Measurements from ENCODE around the gene PIM1.

The PIM1 gene

DNA sequence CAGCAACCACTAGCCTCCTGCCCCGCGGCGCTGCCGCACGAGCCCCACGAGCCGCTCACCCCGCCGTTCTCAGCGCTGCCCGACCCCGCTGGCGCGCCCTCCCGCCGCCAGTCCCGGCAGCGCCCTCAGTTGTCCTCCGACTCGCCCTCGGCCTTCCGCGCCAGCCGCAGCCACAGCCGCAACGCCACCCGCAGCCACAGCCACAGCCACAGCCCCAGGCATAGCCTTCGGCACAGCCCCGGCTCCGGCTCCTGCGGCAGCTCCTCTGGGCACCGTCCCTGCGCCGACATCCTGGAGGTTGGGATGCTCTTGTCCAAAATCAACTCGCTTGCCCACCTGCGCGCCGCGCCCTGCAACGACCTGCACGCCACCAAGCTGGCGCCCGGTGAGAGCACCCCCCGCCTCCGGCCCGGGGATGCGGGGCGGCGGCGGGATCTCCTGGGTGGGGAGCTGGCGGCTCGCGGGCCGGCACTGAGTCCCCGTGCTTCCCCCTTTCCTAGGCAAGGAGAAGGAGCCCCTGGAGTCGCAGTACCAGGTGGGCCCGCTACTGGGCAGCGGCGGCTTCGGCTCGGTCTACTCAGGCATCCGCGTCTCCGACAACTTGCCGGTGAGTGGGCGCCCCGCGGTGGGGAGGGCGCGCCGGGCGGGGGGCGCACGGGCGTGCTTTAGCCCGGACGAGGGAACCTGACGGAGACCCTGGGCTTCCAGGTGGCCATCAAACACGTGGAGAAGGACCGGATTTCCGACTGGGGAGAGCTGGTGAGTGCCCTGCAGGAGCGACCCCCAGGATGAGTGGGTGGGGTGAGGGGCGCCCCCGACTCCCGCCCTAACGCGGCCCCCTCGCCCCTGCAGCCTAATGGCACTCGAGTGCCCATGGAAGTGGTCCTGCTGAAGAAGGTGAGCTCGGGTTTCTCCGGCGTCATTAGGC is 585 bp downstream of the PIM1 start:
- in situ Hi-C loops (cut with HindIII; ENCODE audit: low pct_unique_long_range_greater_than_20kb, low sequenced_read_pairs), result no loop called here
- no peak for TF ChIP-seq JUND (IDR thresholded peaks at IDR 0.05; ENCODE audit: low read depth)
- DNase-seq (ENCODE audit: low read depth in 1 of 2, low spot score in 1 of 2), result peak in 1 of 2 experiments; percentile 20

DNA sequence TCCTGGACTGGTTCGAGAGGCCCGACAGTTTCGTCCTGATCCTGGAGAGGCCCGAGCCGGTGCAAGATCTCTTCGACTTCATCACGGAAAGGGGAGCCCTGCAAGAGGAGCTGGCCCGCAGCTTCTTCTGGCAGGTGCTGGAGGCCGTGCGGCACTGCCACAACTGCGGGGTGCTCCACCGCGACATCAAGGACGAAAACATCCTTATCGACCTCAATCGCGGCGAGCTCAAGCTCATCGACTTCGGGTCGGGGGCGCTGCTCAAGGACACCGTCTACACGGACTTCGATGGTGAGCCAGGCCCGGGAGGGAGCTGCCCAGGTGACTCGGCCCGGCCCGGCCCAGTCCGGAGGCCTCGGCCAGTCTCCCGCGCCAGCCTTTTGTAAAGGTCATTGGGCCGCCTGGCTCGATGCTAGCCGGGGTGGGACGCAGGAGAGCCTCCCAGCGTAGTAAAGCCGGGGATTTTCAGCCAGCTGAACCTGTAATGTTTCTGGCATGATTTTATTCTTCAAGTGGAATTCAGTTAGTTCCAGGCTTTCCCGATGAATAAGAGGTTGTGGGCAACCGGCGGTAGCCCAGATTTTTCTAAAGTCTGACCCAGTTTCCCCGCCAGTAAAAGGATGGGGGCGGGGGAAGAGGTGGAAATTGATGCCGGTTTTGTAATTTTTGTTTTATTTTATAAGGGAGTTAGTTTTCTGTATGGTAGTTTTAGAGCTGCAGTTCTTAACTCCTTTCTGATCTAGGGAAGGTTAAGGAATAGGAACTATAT is 1.4 kb downstream of the PIM1 start:
- no peak for DNase-seq (ENCODE audit: low read depth in 1 of 2, low spot score in 1 of 2)
- in situ Hi-C loops (cut with HindIII; ENCODE audit: low pct_unique_long_range_greater_than_20kb, low sequenced_read_pairs), result no loop called here
- no peak for TF ChIP-seq JUND (IDR thresholded peaks at IDR 0.05; ENCODE audit: low read depth)

DNA sequence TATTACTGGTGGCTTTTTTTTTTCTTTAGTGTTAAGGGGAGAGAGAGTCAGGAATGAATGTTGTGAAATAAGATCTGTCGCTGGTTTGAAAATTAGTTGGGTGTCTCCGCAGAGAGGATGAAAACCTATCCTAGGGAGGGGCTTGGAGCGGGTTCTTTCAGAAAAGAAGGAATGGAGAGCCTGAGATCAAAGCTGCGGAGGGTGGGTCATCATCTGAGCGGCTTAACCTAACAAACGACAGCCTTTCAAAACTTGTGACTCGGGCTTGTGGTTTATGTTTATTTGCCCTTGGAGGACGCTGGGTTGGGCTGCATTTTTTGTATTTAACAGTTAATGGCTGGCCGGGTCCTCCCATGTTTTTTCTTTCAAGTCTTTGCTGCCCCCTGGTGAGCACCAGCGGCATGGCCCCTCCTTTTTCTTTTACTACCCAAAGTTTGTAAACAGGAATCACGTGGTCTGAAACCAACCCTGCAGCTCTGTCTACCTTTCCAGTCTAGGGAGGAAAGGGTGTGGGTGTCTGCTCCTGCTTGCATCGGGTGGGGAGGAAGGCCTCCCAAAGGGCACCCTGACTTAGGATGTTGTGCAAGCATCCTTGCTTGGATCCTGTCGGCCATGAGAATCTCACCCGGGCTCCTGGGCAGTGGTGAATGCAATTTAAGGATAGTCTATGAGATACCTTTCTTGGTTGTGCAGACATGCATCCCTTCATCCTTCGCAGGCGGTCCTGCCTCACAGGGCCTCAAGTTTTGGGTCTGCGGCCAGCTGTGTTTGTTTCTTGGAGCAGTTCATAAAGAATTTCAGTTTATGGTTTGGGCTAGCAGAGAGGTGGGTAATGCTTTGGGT is 2.2 kb downstream of the PIM1 start:
- in situ Hi-C loops (cut with HindIII; ENCODE audit: low pct_unique_long_range_greater_than_20kb, low sequenced_read_pairs), result no loop called here
- TF ChIP-seq JUND (IDR thresholded peaks at IDR 0.05; ENCODE audit: low read depth), result no peak
- DNase-seq (ENCODE audit: low read depth in 1 of 2, low spot score in 1 of 2), result peak; percentile 93 to 94

DNA sequence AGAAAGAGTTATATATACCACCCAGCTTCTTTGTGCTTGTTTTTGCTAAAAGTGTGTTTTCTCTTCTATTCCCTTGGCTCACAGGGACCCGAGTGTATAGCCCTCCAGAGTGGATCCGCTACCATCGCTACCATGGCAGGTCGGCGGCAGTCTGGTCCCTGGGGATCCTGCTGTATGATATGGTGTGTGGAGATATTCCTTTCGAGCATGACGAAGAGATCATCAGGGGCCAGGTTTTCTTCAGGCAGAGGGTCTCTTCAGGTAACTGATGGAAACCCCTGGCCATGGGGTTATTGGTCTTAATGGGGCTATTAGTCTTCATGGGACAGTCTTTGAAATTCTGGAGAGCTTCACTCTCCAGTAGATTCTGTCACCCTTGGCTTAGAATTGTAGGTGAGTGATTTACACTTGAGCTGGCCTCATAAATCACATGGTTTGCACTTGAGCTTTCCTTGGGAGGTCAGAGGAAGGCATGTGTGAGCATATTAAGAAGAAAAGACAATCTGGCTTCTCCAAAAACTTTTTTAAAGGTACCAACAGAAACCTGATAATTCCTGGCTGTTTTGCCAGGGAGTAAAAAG is 3.0 kb downstream of the PIM1 start:
- TF ChIP-seq JUND (IDR thresholded peaks at IDR 0.05; ENCODE audit: low read depth), result no peak
- DNase-seq (ENCODE audit: low read depth in 1 of 2, low spot score in 1 of 2), result no peak
- in situ Hi-C loops (cut with HindIII; ENCODE audit: low pct_unique_long_range_greater_than_20kb, low sequenced_read_pairs), result no loop called here

DNA sequence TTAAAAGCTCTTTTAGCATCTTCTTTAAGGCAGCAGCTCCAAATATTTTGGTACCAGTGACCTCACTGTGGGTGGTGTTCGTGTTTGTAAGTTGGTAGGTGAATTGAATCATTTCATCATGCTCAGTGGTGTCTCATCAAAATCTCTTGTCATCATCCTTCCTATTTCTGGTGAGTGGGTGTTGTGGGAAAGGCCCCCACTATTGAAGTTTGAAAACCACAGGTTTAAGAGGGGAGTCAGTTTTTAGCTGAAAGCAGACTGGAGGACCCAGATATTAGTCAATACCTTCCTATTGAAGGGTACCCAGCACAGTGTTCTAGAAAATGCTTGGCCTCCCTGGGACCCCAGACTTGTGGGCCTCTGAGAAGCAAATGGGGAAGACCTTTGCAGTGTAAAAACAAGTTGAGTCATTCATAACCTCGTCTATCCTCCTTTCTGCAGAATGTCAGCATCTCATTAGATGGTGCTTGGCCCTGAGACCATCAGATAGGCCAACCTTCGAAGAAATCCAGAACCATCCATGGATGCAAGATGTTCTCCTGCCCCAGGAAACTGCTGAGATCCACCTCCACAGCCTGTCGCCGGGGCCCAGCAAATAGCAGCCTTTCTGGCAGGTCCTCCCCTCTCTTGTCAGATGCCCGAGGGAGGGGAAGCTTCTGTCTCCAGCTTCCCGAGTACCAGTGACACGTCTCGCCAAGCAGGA is 3.7 kb downstream of the PIM1 start:
- no peak for DNase-seq (ENCODE audit: low read depth in 1 of 2, low spot score in 1 of 2)
- in situ Hi-C loops (cut with HindIII; ENCODE audit: low pct_unique_long_range_greater_than_20kb, low sequenced_read_pairs), result no loop called here

DNA sequence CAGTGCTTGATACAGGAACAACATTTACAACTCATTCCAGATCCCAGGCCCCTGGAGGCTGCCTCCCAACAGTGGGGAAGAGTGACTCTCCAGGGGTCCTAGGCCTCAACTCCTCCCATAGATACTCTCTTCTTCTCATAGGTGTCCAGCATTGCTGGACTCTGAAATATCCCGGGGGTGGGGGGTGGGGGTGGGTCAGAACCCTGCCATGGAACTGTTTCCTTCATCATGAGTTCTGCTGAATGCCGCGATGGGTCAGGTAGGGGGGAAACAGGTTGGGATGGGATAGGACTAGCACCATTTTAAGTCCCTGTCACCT is 4.2 kb downstream of the PIM1 start:
- in situ Hi-C loops (cut with HindIII; ENCODE audit: low pct_unique_long_range_greater_than_20kb, low sequenced_read_pairs), result no loop called here
- no peak for TF ChIP-seq JUND (IDR thresholded peaks at IDR 0.05; ENCODE audit: low read depth)
- DNase-seq (ENCODE audit: low read depth in 1 of 2, low spot score in 1 of 2), result no peak

More for the DNA sequence above, 3.7 kb downstream of the PIM1 start:
- no peak for TF ChIP-seq JUND (IDR thresholded peaks at IDR 0.05; ENCODE audit: low read depth)

DNA sequence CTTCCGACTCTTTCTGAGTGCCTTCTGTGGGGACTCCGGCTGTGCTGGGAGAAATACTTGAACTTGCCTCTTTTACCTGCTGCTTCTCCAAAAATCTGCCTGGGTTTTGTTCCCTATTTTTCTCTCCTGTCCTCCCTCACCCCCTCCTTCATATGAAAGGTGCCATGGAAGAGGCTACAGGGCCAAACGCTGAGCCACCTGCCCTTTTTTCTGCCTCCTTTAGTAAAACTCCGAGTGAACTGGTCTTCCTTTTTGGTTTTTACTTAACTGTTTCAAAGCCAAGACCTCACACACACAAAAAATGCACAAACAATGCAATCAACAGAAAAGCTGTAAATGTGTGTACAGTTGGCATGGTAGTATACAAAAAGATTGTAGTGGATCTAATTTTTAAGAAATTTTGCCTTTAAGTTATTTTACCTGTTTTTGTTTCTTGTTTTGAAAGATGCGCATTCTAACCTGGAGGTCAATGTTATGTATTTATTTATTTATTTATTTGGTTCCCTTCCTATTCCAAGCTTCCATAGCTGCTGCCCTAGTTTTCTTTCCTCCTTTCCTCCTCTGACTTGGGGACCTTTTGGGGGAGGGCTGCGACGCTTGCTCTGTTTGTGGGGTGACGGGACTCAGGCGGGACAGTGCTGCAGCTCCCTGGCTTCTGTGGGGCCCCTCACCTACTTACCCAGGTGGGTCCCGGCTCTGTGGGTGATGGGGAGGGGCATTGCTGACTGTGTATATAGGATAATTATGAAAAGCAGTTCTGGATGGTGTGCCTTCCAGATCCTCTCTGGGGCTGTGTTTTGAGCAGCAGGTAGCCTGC is 4.8 kb downstream of the PIM1 start:
- in situ Hi-C loops (cut with HindIII; ENCODE audit: low pct_unique_long_range_greater_than_20kb, low sequenced_read_pairs), result no loop called here
- no peak for TF ChIP-seq JUND (IDR thresholded peaks at IDR 0.05; ENCODE audit: low read depth)
- DNase-seq (ENCODE audit: low read depth in 1 of 2, low spot score in 1 of 2), result no peak

DNA sequence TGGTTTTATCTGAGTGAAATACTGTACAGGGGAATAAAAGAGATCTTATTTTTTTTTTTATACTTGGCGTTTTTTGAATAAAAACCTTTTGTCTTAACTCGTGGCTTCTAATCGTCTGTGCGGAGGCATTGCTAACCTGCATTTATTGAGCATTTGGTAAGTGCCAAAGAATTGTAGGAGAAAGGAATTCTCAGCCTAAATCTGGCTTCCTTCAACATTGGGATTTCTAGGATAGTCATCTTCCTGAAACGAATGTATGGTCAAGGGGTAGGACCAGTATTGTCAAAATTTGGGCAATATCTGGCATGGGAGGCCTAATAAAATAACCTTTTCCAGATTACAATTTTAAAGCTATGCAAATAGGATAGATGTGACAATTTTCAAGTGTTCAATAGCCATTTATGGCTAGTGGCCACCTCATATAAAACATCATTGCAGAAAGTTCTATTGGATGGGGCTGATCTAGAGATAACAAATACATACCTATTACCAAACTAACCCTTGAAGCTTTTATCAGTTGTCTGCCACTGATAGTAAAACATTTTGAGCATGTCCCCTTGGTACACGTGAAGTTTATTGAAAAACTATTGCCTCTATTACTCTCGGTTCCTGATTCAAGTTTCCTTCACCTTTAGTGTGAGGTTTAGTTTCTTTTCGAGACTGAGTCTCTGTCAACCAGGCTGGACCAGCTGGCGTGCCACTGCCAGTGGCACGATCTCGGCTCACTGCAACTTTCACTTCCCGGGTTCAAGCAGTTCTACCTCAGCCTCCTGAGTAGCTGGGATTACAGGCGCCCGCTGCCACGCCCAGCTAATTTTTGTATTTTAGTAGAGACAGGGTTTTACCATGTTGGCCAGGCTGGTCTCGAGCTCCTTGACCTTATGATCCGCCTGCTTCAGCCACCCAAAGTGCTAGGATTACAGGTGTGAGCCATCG is 5.6 kb downstream of the PIM1 start:
- DNase-seq (ENCODE audit: low read depth in 1 of 2, low spot score in 1 of 2), result no peak
- in situ Hi-C loops (cut with HindIII; ENCODE audit: low pct_unique_long_range_greater_than_20kb, low sequenced_read_pairs), result no loop called here
- no peak for TF ChIP-seq JUND (IDR thresholded peaks at IDR 0.05; ENCODE audit: low read depth)

DNA sequence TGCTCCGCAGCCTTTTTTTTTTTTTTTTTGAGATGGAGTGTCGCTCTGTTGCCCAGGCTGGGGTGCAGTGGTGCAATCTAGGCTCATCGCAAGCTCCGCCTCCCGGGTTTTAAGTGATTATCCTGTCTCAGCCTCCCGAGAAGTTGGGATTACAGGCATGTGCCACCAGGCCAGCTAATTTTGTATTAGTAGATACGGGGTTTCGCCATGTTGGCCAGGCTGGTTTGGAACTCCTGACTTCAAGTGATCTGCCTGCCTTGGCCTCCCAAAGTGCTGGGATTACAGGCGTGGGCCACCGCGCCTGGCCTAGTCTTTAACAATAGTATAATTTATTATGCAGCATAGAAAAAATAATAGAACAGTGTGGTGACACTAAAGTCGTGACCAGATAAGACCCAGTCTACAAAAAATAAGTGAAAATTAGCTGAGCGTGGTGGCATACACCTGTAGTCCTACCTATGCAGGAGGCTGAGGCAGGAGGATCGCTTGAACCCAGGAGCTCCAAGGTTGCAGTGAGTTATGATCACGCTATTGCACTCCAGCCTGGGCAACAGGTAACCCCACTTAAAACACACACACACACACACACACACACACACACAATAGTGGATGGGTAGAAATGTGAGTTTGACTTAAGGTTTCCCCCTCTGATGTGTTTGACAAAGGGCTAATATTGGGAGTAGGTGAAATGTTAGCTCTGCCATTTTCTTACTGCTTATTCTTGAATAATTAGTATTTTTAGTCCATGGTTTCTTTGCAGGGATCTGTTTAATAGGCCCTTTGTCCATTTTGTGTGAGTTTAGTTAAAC is 6.5 kb downstream of the PIM1 start:
- no peak for DNase-seq (ENCODE audit: low read depth in 1 of 2, low spot score in 1 of 2)
- in situ Hi-C loops (cut with HindIII; ENCODE audit: low pct_unique_long_range_greater_than_20kb, low sequenced_read_pairs), result no loop called here
- no peak for TF ChIP-seq JUND (IDR thresholded peaks at IDR 0.05; ENCODE audit: low read depth)
